MM.1S (cell line): ENCODE data around the gene MYO9B.

Source experiments
- EZH2 ChIP-seq: fragments of 300-600 bp; sonication (generic); optimal IDR thresholded peaks from 2 replicates; pipeline ENCODE3; 2017; ENCODE audit warnings: low read depth, mild to moderate bottlenecking, antibody characterized with exemption, low read length, mixed read lengths
- EZH2phosphoT487 ChIP-seq: fragments of 300-600 bp; sonication (generic); IDR thresholded peaks from 2 replicates; pipeline ENCODE4 v1.6.1; 2018; ENCODE audit warnings: antibody characterized with exemption, low read length
- TF ChIP-seq, protein P1 (sequence below): fragments of 300-600 bp; sonication (generic); IDR thresholded peaks from 2 replicates; pipeline ENCODE4 v1.5.1; 2016; ENCODE audit warnings: antibody characterized with exemption, low read length, mixed read lengths

DNA sequence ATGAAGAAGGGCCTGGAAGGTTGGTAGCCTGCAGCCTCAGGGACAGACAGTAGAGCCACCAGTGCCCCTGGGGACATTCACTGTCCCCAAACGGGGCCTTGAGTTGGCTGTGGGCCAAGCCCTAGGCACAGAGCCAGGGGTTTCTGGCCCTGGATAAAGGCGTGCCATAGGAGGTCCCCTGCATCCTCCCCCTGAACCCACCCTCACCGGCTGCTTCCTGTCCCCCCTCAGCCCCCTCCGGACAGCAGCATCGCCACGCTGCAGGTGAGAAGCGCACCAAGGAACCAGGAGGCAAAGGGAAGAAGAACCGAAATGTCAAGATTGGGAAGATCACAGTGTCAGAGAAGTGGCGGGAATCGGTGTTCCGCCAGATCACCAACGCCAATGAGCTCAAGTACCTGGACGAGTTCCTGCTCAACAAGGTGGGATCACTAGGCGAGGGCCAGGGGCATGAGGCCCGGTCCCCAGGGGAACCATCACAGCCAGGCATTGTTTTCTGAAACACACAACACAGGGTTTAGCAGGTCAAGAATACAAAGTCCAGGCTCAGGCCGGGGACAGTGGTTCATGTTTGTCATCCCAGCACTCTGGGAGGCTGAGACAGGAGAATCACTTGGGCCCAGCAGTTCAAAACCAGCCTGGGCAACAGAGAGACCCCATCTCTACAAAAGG lies 125.0 kb downstream of the MYO9B start:
- TF ChIP-seq, protein P1, sequence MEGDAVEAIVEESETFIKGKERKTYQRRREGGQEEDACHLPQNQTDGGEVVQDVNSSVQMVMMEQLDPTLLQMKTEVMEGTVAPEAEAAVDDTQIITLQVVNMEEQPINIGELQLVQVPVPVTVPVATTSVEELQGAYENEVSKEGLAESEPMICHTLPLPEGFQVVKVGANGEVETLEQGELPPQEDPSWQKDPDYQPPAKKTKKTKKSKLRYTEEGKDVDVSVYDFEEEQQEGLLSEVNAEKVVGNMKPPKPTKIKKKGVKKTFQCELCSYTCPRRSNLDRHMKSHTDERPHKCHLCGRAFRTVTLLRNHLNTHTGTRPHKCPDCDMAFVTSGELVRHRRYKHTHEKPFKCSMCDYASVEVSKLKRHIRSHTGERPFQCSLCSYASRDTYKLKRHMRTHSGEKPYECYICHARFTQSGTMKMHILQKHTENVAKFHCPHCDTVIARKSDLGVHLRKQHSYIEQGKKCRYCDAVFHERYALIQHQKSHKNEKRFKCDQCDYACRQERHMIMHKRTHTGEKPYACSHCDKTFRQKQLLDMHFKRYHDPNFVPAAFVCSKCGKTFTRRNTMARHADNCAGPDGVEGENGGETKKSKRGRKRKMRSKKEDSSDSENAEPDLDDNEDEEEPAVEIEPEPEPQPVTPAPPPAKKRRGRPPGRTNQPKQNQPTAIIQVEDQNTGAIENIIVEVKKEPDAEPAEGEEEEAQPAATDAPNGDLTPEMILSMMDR: no peak
- TF ChIP-seq EZH2phosphoT487: no peak
- TF ChIP-seq EZH2: no peak
